NCI-H2029 (cell line): ENCODE measurements around the gene TMEM164.

Experiments
- DNase-seq: peaks from one replicate; lab custom pipeline; 2025; lab: John Stamatoyannopoulos, UW

TMEM164 gene

GRCh38 chrX:110003167-110004156 is 548 bp downstream of the TMEM164 start:
- no peak for DNase-seq

- DNase-seq, result no peak
Measured at GRCh38 chrX:110004215-110004614, 1.3 kb downstream of the TMEM164 start.

- DNase-seq, result peak; percentile 10
Measured at GRCh38 chrX:110004731-110005369, 1.9 kb downstream of the TMEM164 start.

- DNase-seq, result no peak
Measured at GRCh38 chrX:110006161-110006560, 3.2 kb downstream of the TMEM164 start.

- no peak for DNase-seq
Measured at GRCh38 chrX:110006821-110007375, 4.0 kb downstream of the TMEM164 start.

GRCh38 chrX:110008011-110008635 is 5.2 kb downstream of the TMEM164 start:
- DNase-seq, result no peak

GRCh38 chrX:110012818-110013485 is 10.0 kb downstream of the TMEM164 start:
- peak; percentile 82 for DNase-seq

- DNase-seq, result no peak
Measured at GRCh38 chrX:110013968-110014367, 11.1 kb downstream of the TMEM164 start.

GRCh38 chrX:110015032-110015431 is 12.1 kb downstream of the TMEM164 start:
- DNase-seq, result no peak

GRCh38 chrX:110015915-110016314 is 13.0 kb downstream of the TMEM164 start:
- DNase-seq, result no peak

GRCh38 chrX:110020536-110020935 is 17.6 kb downstream of the TMEM164 start:
- no peak for DNase-seq

- peak; percentile 2 for DNase-seq
Measured at GRCh38 chrX:110021258-110022022, 18.5 kb downstream of the TMEM164 start.

GRCh38 chrX:110022599-110023448 is 19.9 kb downstream of the TMEM164 start:
- DNase-seq, result no peak

GRCh38 chrX:110025395-110025794 is 22.5 kb downstream of the TMEM164 start:
- no peak for DNase-seq

GRCh38 chrX:110026099-110026844 is 23.4 kb downstream of the TMEM164 start:
- DNase-seq, result no peak

- DNase-seq, result peak; percentile 16
Measured at GRCh38 chrX:110032534-110033147, 29.7 kb downstream of the TMEM164 start.

GRCh38 chrX:110034036-110034435 is 31.1 kb downstream of the TMEM164 start:
- no peak for DNase-seq

GRCh38 chrX:110036162-110037033 is 33.5 kb downstream of the TMEM164 start:
- DNase-seq, result no peak
